Activated T-cell treated with anti-CD3 and anti-CD28 coated beads, Interleukin-2, amount 50 U/mL, for 72 hours (primary cell): ENCODE data around the gene TFIP11. TPM values are rescaled to one million over a fixed set of nuclear protein-coding genes. Genes with fewer than 3 reads are reported as not detected.

Experiments used
- ATAC-seq, 2 donors: fragments of 150-1000 bp; cut with Tn5 transposase; replicated peaks in 1 of 2; 2 replicates each; pipeline ENCODE4 v1.10.0; 2021; ENCODE audit warnings: moderate library complexity in 2 of 2, mild to moderate bottlenecking in 1 of 2
- DNase-seq, 2 donors: peaks; one replicate each; pipeline ENCODE4 v3.0.0; 2021 to 2022; ENCODE audit warnings: mixed read lengths in 1 of 2
- H3K27ac Mint-ChIP-seq: one replicate; pipeline ENCODE4 v1.8.0; 2022; ENCODE audit warnings: mild to moderate bottlenecking, moderate library complexity, mixed read lengths
- H3K27me3 Mint-ChIP-seq: one replicate; pipeline ENCODE4 v1.8.0; 2022; ENCODE audit warnings: low read depth, mixed read lengths
- H3K36me3 Mint-ChIP-seq, 2 donors: one replicate each; pipeline ENCODE4 v1.8.0; 2022; ENCODE audit warnings: mixed read lengths in 2 of 2, mild to moderate bottlenecking in 1 of 2; ENCODE audit not compliant: insufficient read depth in 2 of 2
- H3K4me1 Mint-ChIP-seq: one replicate; pipeline ENCODE4 v1.8.0; 2022; ENCODE audit warnings: low read depth, mixed read lengths
- H3K4me3 Mint-ChIP-seq, 2 donors: one replicate each; pipeline ENCODE4 v1.8.0; 2022; ENCODE audit warnings: mild to moderate bottlenecking in 2 of 2, mixed read lengths in 2 of 2, moderate library complexity in 2 of 2
- H3K9me3 Mint-ChIP-seq, 2 donors: one replicate each; pipeline ENCODE4 v1.8.0; 2022; ENCODE audit warnings: mixed read lengths in 2 of 2
- total RNA-seq, 2 donors: library from RNA; stranded (reverse); gene quantifications; one replicate each; pipeline ENCODE4 v1.2.3, GENCODE V29; 2022

TFIP11 gene
- total RNA-seq, 2 donors from 2014 or later, result 47.0 to 62.5 TPM

- no peaks in the 10 kb centered on the region for H3K4me1 Mint-ChIP-seq
- no peaks in the 10 kb centered on the region for H3K27me3 Mint-ChIP-seq
- H3K27ac Mint-ChIP-seq, result no peak overlapping the region
- no peaks in the 10 kb centered on the region for H3K9me3 Mint-ChIP-seq
- ATAC-seq (no peak), DNase-seq (no peak)
- no peak overlapping the region for H3K4me3 Mint-ChIP-seq
- H3K36me3 Mint-ChIP-seq, result peaks cover 0 to 6% of the 10 kb centered on the region in 2 donors
Measured at GRCh38 chr22:26445577-26446275, 66.5 kb downstream of the TFIP11 start.

- H3K4me3 Mint-ChIP-seq, result no peak overlapping the region
- no peaks in the 10 kb centered on the region for H3K27me3 Mint-ChIP-seq
- peaks cover 0 to 6% of the 10 kb centered on the region in 2 donors for H3K36me3 Mint-ChIP-seq
- H3K4me1 Mint-ChIP-seq, result no peaks in the 10 kb centered on the region
- DNase-seq, result no peak
- no peaks in the 10 kb centered on the region for H3K9me3 Mint-ChIP-seq
- ATAC-seq, result no peak
- H3K27ac Mint-ChIP-seq, result no peak overlapping the region
Measured at GRCh38 chr22:26444777-26445176, 67.5 kb downstream of the TFIP11 start.

GRCh38 chr22:26443901-26444690 lies 68.2 kb downstream of the TFIP11 start:
- Mint-ChIP-seq H3K36me3 (peaks cover 0 to 6% of the 10 kb centered on the region in 2 donors), H3K4me3 (no peak overlapping the region), H3K4me1 (no peaks in the 10 kb centered on the region), H3K27ac (peak overlapping the region; percentile 87), H3K9me3 (no peaks in the 10 kb centered on the region), H3K27me3 (no peaks in the 10 kb centered on the region)
- DNase-seq, result no peak
- no peak for ATAC-seq

- no peaks in the 10 kb centered on the region for H3K27me3 Mint-ChIP-seq
- no peak for DNase-seq
- H3K4me3 Mint-ChIP-seq, result no peak overlapping the region
- H3K36me3 Mint-ChIP-seq, result peaks cover 0 to 6% of the 10 kb centered on the region in 2 donors
- H3K4me1 Mint-ChIP-seq, result peaks cover 5% of the 10 kb centered on the region
- ATAC-seq, result no peak
- no peaks in the 10 kb centered on the region for H3K9me3 Mint-ChIP-seq
- no peak overlapping the region for H3K27ac Mint-ChIP-seq
Measured at GRCh38 chr22:26442086-26442756, 70.1 kb downstream of the TFIP11 start.

Other genes with a start within 250 kb of the TFIP11 start
- gene ASPHD2, start 83.2 kb downstream of the TFIP11 start, total RNA-seq, result 10 to 100 TPM; 14.6 to 18.1 TPM
- gene HPS4, start 28.7 kb downstream of the TFIP11 start, total RNA-seq, result 10 to 100 TPM; 50.5 to 62.2 TPM
- 10 to 100 TPM; 13.5 to 20.0 TPM for gene SRRD, start 28.6 kb downstream of the TFIP11 start, total RNA-seq
- gene TPST2, start 77.7 kb upstream of the TFIP11 start, total RNA-seq, result 10 to 100 TPM; 19.0 to 23.2 TPM
- not detected for gene CRYBB1, start 105.6 kb upstream of the TFIP11 start, total RNA-seq
- under 1 TPM in 1 of 2 donors, not detected in 1; 0.63 TPM for gene CRYBA4, start 109.5 kb upstream of the TFIP11 start, total RNA-seq
- gene MIAT, start 145.1 kb upstream of the TFIP11 start, total RNA-seq, result 100 to 1,000 TPM in 1 of 2 donors, 10 to 100 TPM in 1; 65.9 to 113 TPM